K562 (cell line): ENCODE results near the gene SEC22B. TPM values are rescaled to one million over a fixed set of nuclear protein-coding genes. Genes with fewer than 3 reads are reported as not detected.

ENCODE experiments used
- BDP1 ChIP-seq: IDR thresholded peaks from 3 replicates; pipeline ENCODE4 v1.6.1; 2011; ENCODE audit not compliant: insufficient read length, insufficient read depth
- CHD2 ChIP-seq: IDR thresholded peaks from 2 replicates; pipeline ENCODE4 v1.6.1; 2011; ENCODE audit warnings: low read depth, low read length
- FIP1L1 ChIP-seq: fragments of 200-400 bp; formaldehyde crosslinking; IDR thresholded peaks from 2 replicates; pipeline ENCODE4 v1.6.1; 2018; ENCODE audit warnings: mild to moderate bottlenecking, low read depth, low read length; ENCODE audit not compliant: poor library complexity, severe bottlenecking
- GATAD2B ChIP-seq: fragments of 450-650 bp; IDR thresholded peaks from 2 replicates; pipeline ENCODE4 v1.6.1; 2017; ENCODE audit warnings: mild to moderate bottlenecking, borderline replicate concordance
- HNRNPLL ChIP-seq: fragments of 200-400 bp; formaldehyde crosslinking; IDR thresholded peaks from 2 replicates; pipeline ENCODE4 v1.6.1; 2017; ENCODE audit warnings: low read length, low read depth, mild to moderate bottlenecking; ENCODE audit not compliant: poor library complexity, severe bottlenecking
- HNRNPUL1 ChIP-seq: fragments of 200-400 bp; formaldehyde crosslinking; IDR thresholded peaks from 2 replicates; pipeline ENCODE4 v1.6.1; 2017; ENCODE audit warnings: low read length
- JUNB ChIP-seq: fragments of 450-650 bp; formaldehyde crosslinking; conservative IDR thresholded peaks from 2 replicates; pipeline ENCODE4 v1.4.0; 2020; ENCODE audit warnings: mild to moderate bottlenecking
- KAT8 ChIP-seq: fragments of 450-650 bp; IDR thresholded peaks from 2 replicates; pipeline ENCODE4 v1.6.1; 2016; ENCODE audit warnings: low read depth, mild to moderate bottlenecking
- KHSRP ChIP-seq: fragments of 450-650 bp; IDR thresholded peaks from 2 replicates; pipeline ENCODE4 v1.6.1; 2017
- MAFF ChIP-seq: IDR thresholded peaks from 2 replicates; pipeline ENCODE4 v1.6.1; 2012; ENCODE audit warnings: low read length, improper control_type of control experiment
- NCOA6 ChIP-seq: fragments of 450-650 bp; IDR thresholded peaks from 2 replicates; pipeline ENCODE4 v1.6.1; 2017; ENCODE audit warnings: mild to moderate bottlenecking
- NEUROD1 ChIP-seq: fragments of 150-350 bp; IDR thresholded peaks from 2 replicates; pipeline ENCODE4 v1.6.1; 2014; ENCODE audit warnings: borderline replicate concordance, low read length, low read depth; ENCODE audit not compliant: partially characterized antibody
- PCBP2 ChIP-seq: fragments of 200-400 bp; formaldehyde crosslinking; IDR thresholded peaks from 2 replicates; pipeline ENCODE4 v1.6.1; 2018; ENCODE audit warnings: low read length, low read depth, mild to moderate bottlenecking, moderate library complexity; ENCODE audit not compliant: poor library complexity, severe bottlenecking
- POLR2AphosphoS2 ChIP-seq: IDR thresholded peaks from 2 replicates; pipeline ENCODE4 v1.6.1; 2012; ENCODE audit warnings: low read length, improper control_type of control experiment
- TOE1 ChIP-seq, 2 experiments: fragments of 450-650 bp in 1 of 2; sonication (generic) in 1 of 2; formaldehyde crosslinking in 1 of 2; IDR thresholded peaks; 2 replicates each; pipeline versions ENCODE4 v1.7.1 to v1.8.0; 2016 to 2022; ENCODE audit warnings: borderline replicate concordance in 2 of 2, mild to moderate bottlenecking in 2 of 2, antibody characterized with exemption in 1 of 2, inconsistent platforms in 1 of 2, low read depth in 1 of 2, missing genetic modification reagents in 1 of 2, moderate library complexity in 1 of 2
- ZC3H4 ChIP-seq: sonication (generic); formaldehyde crosslinking; IDR thresholded peaks from 2 replicates; pipeline ENCODE4 v1.9.0; 2021; ENCODE audit warnings: missing genetic modification reagents, borderline replicate concordance
- ZC3H8 ChIP-seq: fragments of 450-650 bp; IDR thresholded peaks from 2 replicates; pipeline ENCODE4 v1.6.1; 2017
- ZNF146 ChIP-seq: IDR thresholded peaks from one replicate; pipeline ENCODE4 v1.6.1; 2018; ENCODE audit warnings: missing compliant biosample characterization; ENCODE audit not compliant: unreplicated experiment
- ZNF263 ChIP-seq: sonication (generic); formaldehyde crosslinking; IDR thresholded peaks from 2 replicates; pipeline ENCODE4 v1.8.0; 2022; ENCODE audit warnings: mild to moderate bottlenecking, missing genetic modification reagents, borderline replicate concordance
- ZNF668 ChIP-seq: fragments of 250-450 bp; sonication (Bioruptor Pico); IDR thresholded peaks from 2 replicates; pipeline ENCODE4 v1.8.0; 2022; ENCODE audit warnings: mild to moderate bottlenecking, inconsistent platforms
- polyA plus RNA-seq, 8 experiments: library from polyadenylated mRNA; depleted of rRNA in 4 of 8; stranded (reverse) in 5 of 8; unstranded in 3 of 8; fragments of >200 nt; fragmentation: Nextera tagmentation in 2 of 8; fragmentation: Illumina TruSeq in 1 of 8; extraction: Ambion mirVana in 2 of 8; extraction: Trizol in 1 of 8; gene quantifications; 2 replicates each; pipeline versions ENCODE4 v1.2.1 to v1.2.3, GENCODE V29; 2011 to 2014; ENCODE audit warnings: inconsistent platforms in 1 of 8, missing spikeins in 1 of 8
- total RNA-seq, 7 experiments: library from RNA; depleted of rRNA in 6 of 7; stranded (reverse); fragments of >200 nt in 6 of 7; fragmentation: Illumina TruSeq in 2 of 7; extraction: Trizol in 2 of 7; gene quantifications; 2 replicates each; pipeline versions ENCODE4 v1.2.1 to v1.2.3, GENCODE V29; 2011 to 2021; ENCODE audit warnings: low replicate concordance in 1 of 7
- TF ChIP-seq, protein P1 (sequence below): fragments of 250-450 bp; sonication (Bioruptor Pico); IDR thresholded peaks from 2 replicates; pipeline ENCODE4 v1.5.0; 2020; ENCODE audit warnings: mild to moderate bottlenecking, borderline replicate concordance
- TF ChIP-seq, protein P2 (sequence below): fragments of 250-450 bp; sonication (Bioruptor Pico); IDR thresholded peaks from 2 replicates; pipeline ENCODE4 v1.8.0; 2021; ENCODE audit warnings: moderate library complexity, mild to moderate bottlenecking, inconsistent platforms
- TF ChIP-seq, protein P3 (sequence below): fragments of 250-450 bp; sonication (Bioruptor Pico); IDR thresholded peaks from 2 replicates; pipeline ENCODE4 v1.5.1; 2021; ENCODE audit warnings: mild to moderate bottlenecking

The SEC22B gene
- total and polyA plus RNA-seq, 9 of the 15 experiments (the other 6 are each of a cell fraction or from before 2014, with no cell fraction given): 13.1 to 40.3 (median 23.5) TPM

DNA sequence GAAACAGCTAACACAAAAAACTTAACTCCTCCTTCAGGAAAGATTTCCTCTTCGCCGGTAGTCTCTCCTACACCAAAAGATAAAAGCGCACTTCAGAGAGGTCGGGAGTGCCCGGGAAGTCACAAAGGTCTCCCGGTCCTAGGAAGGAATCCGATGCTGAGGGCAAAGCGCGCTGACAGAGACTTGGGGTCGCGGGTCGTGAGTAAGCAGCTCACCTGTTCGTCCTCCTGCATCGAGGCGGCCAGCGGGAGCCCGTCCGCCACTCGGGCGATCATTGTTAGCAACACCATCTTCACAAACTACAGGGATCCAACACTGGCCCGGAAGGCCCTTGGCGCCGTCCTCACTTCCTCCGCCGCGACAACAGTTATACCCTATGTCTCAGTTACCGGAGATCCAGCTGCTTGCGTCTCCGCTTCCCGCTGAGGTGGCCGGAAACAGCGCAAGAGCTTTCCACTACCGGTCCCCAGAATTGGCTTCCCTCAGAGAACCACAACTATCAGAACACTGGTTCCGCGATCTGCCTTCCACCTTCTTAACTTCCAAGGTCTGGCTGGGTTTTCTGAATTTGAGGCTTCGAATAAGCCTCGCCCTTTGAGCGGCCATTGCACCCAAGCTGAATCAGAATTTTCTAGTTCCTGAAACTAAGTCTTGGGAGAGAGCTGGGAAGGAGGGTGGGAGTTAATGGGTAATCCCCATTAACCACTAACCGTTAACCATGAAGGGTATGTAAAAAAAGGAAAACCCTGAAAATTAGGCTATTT lies at the start of gene SEC22B (continued):
- TF ChIP-seq ZNF146 (CRISPR knock-in tag): no peak
- TF ChIP-seq JUNB (CRISPR knock-in tag): no peak
- TF ChIP-seq HNRNPLL: peak; percentile 100
- no peak; the same call in 1 of the 2 replicates for TF ChIP-seq HNRNPUL1
- TF ChIP-seq PCBP2: no peak
- TF ChIP-seq KAT8: no peak
- TF ChIP-seq KHSRP: no peak
- TF ChIP-seq CHD2: peak; percentile 54
- TF ChIP-seq NCOA6: no peak
- no peak; the same call in 1 of the 2 replicates for TF ChIP-seq ZNF263 (CRISPR knock-in tag)
- peak; percentile 83 for TF ChIP-seq GATAD2B
- TF ChIP-seq MAFF: no peak; the same call in 1 of the 2 replicates
- TF ChIP-seq, protein P1, sequence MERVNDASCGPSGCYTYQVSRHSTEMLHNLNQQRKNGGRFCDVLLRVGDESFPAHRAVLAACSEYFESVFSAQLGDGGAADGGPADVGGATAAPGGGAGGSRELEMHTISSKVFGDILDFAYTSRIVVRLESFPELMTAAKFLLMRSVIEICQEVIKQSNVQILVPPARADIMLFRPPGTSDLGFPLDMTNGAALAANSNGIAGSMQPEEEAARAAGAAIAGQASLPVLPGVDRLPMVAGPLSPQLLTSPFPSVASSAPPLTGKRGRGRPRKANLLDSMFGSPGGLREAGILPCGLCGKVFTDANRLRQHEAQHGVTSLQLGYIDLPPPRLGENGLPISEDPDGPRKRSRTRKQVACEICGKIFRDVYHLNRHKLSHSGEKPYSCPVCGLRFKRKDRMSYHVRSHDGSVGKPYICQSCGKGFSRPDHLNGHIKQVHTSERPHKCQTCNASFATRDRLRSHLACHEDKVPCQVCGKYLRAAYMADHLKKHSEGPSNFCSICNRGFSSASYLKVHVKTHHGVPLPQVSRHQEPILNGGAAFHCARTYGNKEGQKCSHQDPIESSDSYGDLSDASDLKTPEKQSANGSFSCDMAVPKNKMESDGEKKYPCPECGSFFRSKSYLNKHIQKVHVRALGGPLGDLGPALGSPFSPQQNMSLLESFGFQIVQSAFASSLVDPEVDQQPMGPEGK: no peak
- TF ChIP-seq BDP1: no peak
- TF ChIP-seq TOE1 (IDR thresholded peaks at IDR 0.05; ENCODE audit: borderline replicate concordance): peak; percentile 93
- peak; percentile 76; the same call in 1 of the 2 replicates for TF ChIP-seq TOE1 (CRISPR knock-in tag; IDR thresholded peaks at IDR 0.05; ENCODE audit: borderline replicate concordance, low read depth)
- peak; percentile 89 for TF ChIP-seq NEUROD1
- TF ChIP-seq ZC3H8: peak; percentile 79; the same call in 1 of the 2 replicates
- peak; percentile 44; the same call in 1 of the 2 replicates for TF ChIP-seq POLR2AphosphoS2
- TF ChIP-seq ZC3H4 (CRISPR knock-in tag): no peak
- TF ChIP-seq, protein P2, sequence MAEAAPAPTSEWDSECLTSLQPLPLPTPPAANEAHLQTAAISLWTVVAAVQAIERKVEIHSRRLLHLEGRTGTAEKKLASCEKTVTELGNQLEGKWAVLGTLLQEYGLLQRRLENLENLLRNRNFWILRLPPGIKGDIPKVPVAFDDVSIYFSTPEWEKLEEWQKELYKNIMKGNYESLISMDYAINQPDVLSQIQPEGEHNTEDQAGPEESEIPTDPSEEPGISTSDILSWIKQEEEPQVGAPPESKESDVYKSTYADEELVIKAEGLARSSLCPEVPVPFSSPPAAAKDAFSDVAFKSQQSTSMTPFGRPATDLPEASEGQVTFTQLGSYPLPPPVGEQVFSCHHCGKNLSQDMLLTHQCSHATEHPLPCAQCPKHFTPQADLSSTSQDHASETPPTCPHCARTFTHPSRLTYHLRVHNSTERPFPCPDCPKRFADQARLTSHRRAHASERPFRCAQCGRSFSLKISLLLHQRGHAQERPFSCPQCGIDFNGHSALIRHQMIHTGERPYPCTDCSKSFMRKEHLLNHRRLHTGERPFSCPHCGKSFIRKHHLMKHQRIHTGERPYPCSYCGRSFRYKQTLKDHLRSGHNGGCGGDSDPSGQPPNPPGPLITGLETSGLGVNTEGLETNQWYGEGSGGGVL (CRISPR knock-in tag): no peak
- TF ChIP-seq, protein P3, sequence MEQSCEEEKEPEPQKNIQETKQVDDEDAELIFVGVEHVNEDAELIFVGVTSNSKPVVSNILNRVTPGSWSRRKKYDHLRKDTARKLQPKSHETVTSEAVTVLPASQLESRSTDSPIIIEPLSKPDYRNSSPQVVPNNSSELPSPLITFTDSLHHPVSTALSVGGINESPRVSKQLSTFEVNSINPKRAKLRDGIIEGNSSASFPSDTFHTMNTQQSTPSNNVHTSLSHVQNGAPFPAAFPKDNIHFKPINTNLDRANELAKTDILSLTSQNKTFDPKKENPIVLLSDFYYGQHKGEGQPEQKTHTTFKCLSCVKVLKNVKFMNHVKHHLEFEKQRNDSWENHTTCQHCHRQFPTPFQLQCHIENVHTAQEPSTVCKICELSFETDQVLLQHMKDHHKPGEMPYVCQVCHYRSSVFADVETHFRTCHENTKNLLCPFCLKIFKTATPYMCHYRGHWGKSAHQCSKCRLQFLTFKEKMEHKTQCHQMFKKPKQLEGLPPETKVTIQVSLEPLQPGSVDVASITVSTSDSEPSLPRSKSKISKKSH (CRISPR knock-in tag): no peak
- TF ChIP-seq ZNF668: peak; percentile 77
- no peak for TF ChIP-seq FIP1L1
